ENCODE results near the gene EXT2. TPM values are rescaled to one million over a fixed set of nuclear protein-coding genes. Genes with fewer than 3 reads are reported as not detected.

The EXT2 gene
- total and polyA plus RNA-seq, 2 donors (not counting 1 experiment from before 2014, with no cell fraction given), result 114 to 177 TPM

- H3K4me3 ChIP-seq (replicated peaks in 1 of 4; ENCODE audit: control extremely low read depth in 1 of 4, insufficient read depth in 1 of 4, low read depth in 3 of 4, low read length in 4 of 4), result no peak overlapping the region
- H3K4me1 ChIP-seq (ENCODE audit: control insufficient read depth, extremely low read depth, insufficient read depth, low read length), result no peaks in the 10 kb centered on the region
- no peak overlapping the region for H3K9ac ChIP-seq (ENCODE audit: insufficient read depth, low read length)
- H3K4me2 ChIP-seq (ENCODE audit: extremely low read depth, insufficient read depth, low read length), result no peak overlapping the region
- no peaks in the 10 kb centered on the region for H3K9me3 ChIP-seq (ENCODE audit: control insufficient read depth, insufficient read depth, low read depth, low read length)
- no peak overlapping the region for H2AFZ ChIP-seq (ENCODE audit: low read length)
- no peaks in the 10 kb centered on the region for H4K20me1 ChIP-seq (ENCODE audit: control insufficient read depth, extremely low read depth, insufficient read depth, low read length)
- H3K36me3 ChIP-seq (ENCODE audit: control insufficient read depth, insufficient read depth, low read length), result peaks cover 1% of the 10 kb centered on the region
- H3K79me2 ChIP-seq (ENCODE audit: control insufficient read depth, insufficient read depth, low read length), result no peaks in the 10 kb centered on the region
- TF ChIP-seq EZH2 (IDR thresholded peaks at IDR 0.05; ENCODE audit: low read length, missing control alignments), result no peak
- no peak for TF ChIP-seq CTCF (conservative IDR thresholded peaks at IDR 0.05 in 1 of 2, IDR thresholded peaks at IDR 0.05 in 1 of 2; ENCODE audit: low read depth in 1 of 2, low read length in 2 of 2)
- H3K27me3 ChIP-seq (ENCODE audit: control insufficient read depth, insufficient read depth, low read length), result no peaks in the 10 kb centered on the region
- H3K27ac ChIP-seq (ENCODE audit: insufficient read depth, low read length), result no peak overlapping the region
- no peak for DNase-seq (ENCODE audit: low read depth in 2 of 2)
Measured at GRCh38 chr11:44078794-44079193, 16.7 kb upstream of the EXT2 start.

- H2AFZ ChIP-seq (ENCODE audit: low read length), result no peak overlapping the region
- no peak for DNase-seq (ENCODE audit: low read depth in 2 of 2)
Measured at GRCh38 chr11:44079376-44079775, 16.1 kb upstream of the EXT2 start.

GRCh38 chr11:44080951-44081350, 14.5 kb upstream of the EXT2 start:
- H3K27me3 ChIP-seq (ENCODE audit: control insufficient read depth, insufficient read depth, low read length), result no peaks in the 10 kb centered on the region
- no peak overlapping the region for H3K27ac ChIP-seq (ENCODE audit: insufficient read depth, low read length)
- no peak overlapping the region for H2AFZ ChIP-seq (ENCODE audit: low read length)
- no peaks in the 10 kb centered on the region for H4K20me1 ChIP-seq (ENCODE audit: control insufficient read depth, extremely low read depth, insufficient read depth, low read length)
- H3K9me3 ChIP-seq (ENCODE audit: control insufficient read depth, insufficient read depth, low read depth, low read length), result no peaks in the 10 kb centered on the region
- no peak for DNase-seq (ENCODE audit: low read depth in 2 of 2)
- TF ChIP-seq EZH2 (IDR thresholded peaks at IDR 0.05; ENCODE audit: low read length, missing control alignments), result no peak
- no peak for TF ChIP-seq CTCF (conservative IDR thresholded peaks at IDR 0.05 in 1 of 2, IDR thresholded peaks at IDR 0.05 in 1 of 2; ENCODE audit: low read depth in 1 of 2, low read length in 2 of 2)
- no peak overlapping the region for H3K4me2 ChIP-seq (ENCODE audit: extremely low read depth, insufficient read depth, low read length)
- H3K4me3 ChIP-seq (replicated peaks in 1 of 4; ENCODE audit: control extremely low read depth in 1 of 4, insufficient read depth in 1 of 4, low read depth in 3 of 4, low read length in 4 of 4), result no peak overlapping the region
- no peaks in the 10 kb centered on the region for H3K36me3 ChIP-seq (ENCODE audit: control insufficient read depth, insufficient read depth, low read length)
- no peaks in the 10 kb centered on the region for H3K79me2 ChIP-seq (ENCODE audit: control insufficient read depth, insufficient read depth, low read length)
- H3K4me1 ChIP-seq (ENCODE audit: control insufficient read depth, extremely low read depth, insufficient read depth, low read length), result no peaks in the 10 kb centered on the region
- no peak overlapping the region for H3K9ac ChIP-seq (ENCODE audit: insufficient read depth, low read length)

More at GRCh38 chr11:44079376-44079775, 16.1 kb upstream of the EXT2 start:
- no peaks in the 10 kb centered on the region for H3K27me3 ChIP-seq (ENCODE audit: control insufficient read depth, insufficient read depth, low read length)
- H3K4me3 ChIP-seq (replicated peaks in 1 of 4; ENCODE audit: control extremely low read depth in 1 of 4, insufficient read depth in 1 of 4, low read depth in 3 of 4, low read length in 4 of 4), result no peak overlapping the region
- H3K36me3 ChIP-seq (ENCODE audit: control insufficient read depth, insufficient read depth, low read length), result peaks cover 1% of the 10 kb centered on the region
- H3K9me3 ChIP-seq (ENCODE audit: control insufficient read depth, insufficient read depth, low read depth, low read length), result no peaks in the 10 kb centered on the region
- no peaks in the 10 kb centered on the region for H4K20me1 ChIP-seq (ENCODE audit: control insufficient read depth, extremely low read depth, insufficient read depth, low read length)
- no peaks in the 10 kb centered on the region for H3K79me2 ChIP-seq (ENCODE audit: control insufficient read depth, insufficient read depth, low read length)
- no peak for TF ChIP-seq EZH2 (IDR thresholded peaks at IDR 0.05; ENCODE audit: low read length, missing control alignments)
- no peak for TF ChIP-seq CTCF (conservative IDR thresholded peaks at IDR 0.05 in 1 of 2, IDR thresholded peaks at IDR 0.05 in 1 of 2; ENCODE audit: low read depth in 1 of 2, low read length in 2 of 2)
- no peak overlapping the region for H3K9ac ChIP-seq (ENCODE audit: insufficient read depth, low read length)
- no peak overlapping the region for H3K27ac ChIP-seq (ENCODE audit: insufficient read depth, low read length)
- no peak overlapping the region for H3K4me2 ChIP-seq (ENCODE audit: extremely low read depth, insufficient read depth, low read length)
- H3K4me1 ChIP-seq (ENCODE audit: control insufficient read depth, extremely low read depth, insufficient read depth, low read length), result no peaks in the 10 kb centered on the region
